HEK293T (cell line): ENCODE measurements around the gene CCDC92.

Experiments used
- CTCF ChIA-PET: fragments of 350-600 bp; formaldehyde crosslinking; extraction: SDS; loops from one replicate; lab custom pipeline; 2021; ENCODE audit warnings: antibody characterized with exemption, inconsistent platforms; lab: Yijun Ruan, JAX
- POLR2A ChIA-PET: fragments of 350-600 bp; formaldehyde crosslinking; extraction: SDS; loops from one replicate; lab custom pipeline; 2020; ENCODE audit warnings: antibody characterized with exemption, inconsistent platforms; lab: Yijun Ruan, JAX
- DNase-seq: peaks from one replicate; pipeline ENCODE4 v3.0.0; 2012; ENCODE audit warnings: mixed read lengths; ENCODE audit errors: extremely low spot score
- ARNT ChIP-seq: fragments of 450-650 bp; IDR thresholded peaks from 2 replicates; pipeline ENCODE4 v1.6.1; 2017; ENCODE audit warnings: mild to moderate bottlenecking
- BHLHE40 ChIP-seq: fragments of 450-650 bp; IDR thresholded peaks from 2 replicates; pipeline ENCODE4 v1.6.1; 2016; ENCODE audit warnings: mild to moderate bottlenecking, moderate library complexity, borderline replicate concordance
- CTBP1 ChIP-seq: fragments of 450-650 bp; IDR thresholded peaks from 2 replicates; pipeline ENCODE4 v1.6.1; 2016; ENCODE audit warnings: borderline replicate concordance
- ELF4 ChIP-seq: fragments of 450-650 bp; IDR thresholded peaks from 2 replicates; pipeline ENCODE4 v1.6.1; 2017; ENCODE audit warnings: antibody characterized with exemption
- FOXA1 ChIP-seq: fragments of 450-650 bp; IDR thresholded peaks from 2 replicates; pipeline ENCODE4 v1.6.1; 2016; ENCODE audit warnings: mild to moderate bottlenecking
- FOXK2 ChIP-seq: fragments of 450-650 bp; IDR thresholded peaks from 2 replicates; pipeline ENCODE4 v1.6.1; 2016; ENCODE audit warnings: mild to moderate bottlenecking
- FOXM1 ChIP-seq: fragments of 450-650 bp; IDR thresholded peaks from 2 replicates; pipeline ENCODE4 v1.6.1; 2017; ENCODE audit warnings: mild to moderate bottlenecking, borderline replicate concordance
- HDGF ChIP-seq: fragments of 450-650 bp; IDR thresholded peaks from 2 replicates; pipeline ENCODE4 v1.6.1; 2017; ENCODE audit warnings: antibody characterized with exemption, borderline replicate concordance
- L3MBTL2 ChIP-seq: fragments of 450-650 bp; conservative IDR thresholded peaks from 2 replicates; pipeline ENCODE4 v1.6.1; 2016; ENCODE audit warnings: mild to moderate bottlenecking
- LEF1 ChIP-seq: fragments of 450-650 bp; IDR thresholded peaks from 2 replicates; pipeline ENCODE4 v1.6.1; 2017; ENCODE audit warnings: mild to moderate bottlenecking, borderline replicate concordance
- NFRKB ChIP-seq: fragments of 450-650 bp; IDR thresholded peaks from 2 replicates; pipeline ENCODE4 v1.6.1; 2016; ENCODE audit warnings: mild to moderate bottlenecking, moderate library complexity
- PKNOX1 ChIP-seq: fragments of 450-650 bp; IDR thresholded peaks from 2 replicates; pipeline ENCODE4 v1.6.1; 2016
- SP1 ChIP-seq: fragments of 450-650 bp; IDR thresholded peaks from 2 replicates; pipeline ENCODE4 v1.6.1; 2017
- SUZ12 ChIP-seq: fragments of 450-650 bp; IDR thresholded peaks from 2 replicates; pipeline ENCODE4 v1.6.1; 2016; ENCODE audit warnings: mild to moderate bottlenecking
- TARDBP ChIP-seq: fragments of 450-650 bp; IDR thresholded peaks from 2 replicates; pipeline ENCODE4 v1.6.1; 2016
- ZNF384 ChIP-seq: fragments of 450-650 bp; IDR thresholded peaks from 2 replicates; pipeline ENCODE4 v1.6.1; 2016

Gene CCDC92

GRCh38 chr12:123900871-123901376 is 71.7 kb downstream of the CCDC92 start:
- DNase-seq = no peak
- ChIA-PET POLR2A (no interaction called here), CTCF (no interaction called here)
- TF ChIP-seq PKNOX1 = no peak
- no peak for TF ChIP-seq HDGF
- TF ChIP-seq FOXK2 = no peak
- TF ChIP-seq CTBP1 = no peak
- TF ChIP-seq NFRKB = no peak
- TF ChIP-seq ARNT = no peak
- TF ChIP-seq FOXA1 = no peak
- no peak for TF ChIP-seq SUZ12
- no peak for TF ChIP-seq ZNF384
- no peak for TF ChIP-seq ELF4

GRCh38 chr12:123899368-123899767 is 73.3 kb downstream of the CCDC92 start:
- CTCF ChIA-PET = no interaction called here
- POLR2A ChIA-PET = no interaction called here
- no peak for DNase-seq
- TF ChIP-seq TARDBP = no peak
- no peak for TF ChIP-seq FOXA1
- TF ChIP-seq L3MBTL2 = no peak
- no peak for TF ChIP-seq SP1
- no peak for TF ChIP-seq ELF4
- no peak for TF ChIP-seq HDGF
- no peak for TF ChIP-seq PKNOX1
- no peak for TF ChIP-seq ARNT
- TF ChIP-seq NFRKB = no peak
- TF ChIP-seq LEF1 = no peak

GRCh38 chr12:123898673-123899072 is 74.0 kb downstream of the CCDC92 start:
- TF ChIP-seq FOXK2 (no peak), L3MBTL2 (no peak), HDGF (no peak), PKNOX1 (no peak), LEF1 (no peak), CTBP1 (no peak), ELF4 (no peak), TARDBP (no peak), NFRKB (no peak)
- no peak for DNase-seq
- POLR2A ChIA-PET = no interaction called here
- CTCF ChIA-PET = no interaction called here

- ChIA-PET POLR2A (no interaction called here), CTCF (no interaction called here)
- no peak for TF ChIP-seq SUZ12
- TF ChIP-seq BHLHE40 = no peak
- no peak for TF ChIP-seq TARDBP
- no peak for TF ChIP-seq L3MBTL2
- no peak for TF ChIP-seq LEF1
- TF ChIP-seq CTBP1 = no peak
- TF ChIP-seq PKNOX1 = no peak
- TF ChIP-seq ZNF384 = no peak
- no peak for TF ChIP-seq HDGF
- TF ChIP-seq FOXK2 = no peak
- TF ChIP-seq SP1 = no peak
- no peak for TF ChIP-seq FOXA1
- TF ChIP-seq ARNT = no peak
- TF ChIP-seq NFRKB = no peak
- TF ChIP-seq ELF4 = no peak
- TF ChIP-seq FOXM1 = no peak
- DNase-seq = no peak
Measured at GRCh38 chr12:123897221-123897620, 75.4 kb downstream of the CCDC92 start.

GRCh38 chr12:123896767-123897166 is 75.9 kb downstream of the CCDC92 start:
- POLR2A ChIA-PET = no interaction called here
- CTCF ChIA-PET = no interaction called here
- TF ChIP-seq ZNF384 = no peak
- no peak for TF ChIP-seq NFRKB
- TF ChIP-seq SP1 = no peak
- no peak for TF ChIP-seq L3MBTL2
- TF ChIP-seq FOXA1 = no peak
- TF ChIP-seq BHLHE40 = no peak
- TF ChIP-seq FOXK2 = no peak
- no peak for TF ChIP-seq ELF4
- TF ChIP-seq SUZ12 = no peak
- no peak for TF ChIP-seq CTBP1
- TF ChIP-seq ARNT = no peak
- no peak for TF ChIP-seq LEF1
- TF ChIP-seq HDGF = no peak
- TF ChIP-seq TARDBP = no peak
- TF ChIP-seq FOXM1 = no peak
- no peak for TF ChIP-seq PKNOX1
- no peak for DNase-seq

- DNase-seq = no peak
- CTCF ChIA-PET = no interaction called here
- TF ChIP-seq FOXK2 (no peak), ZNF384 (no peak), PKNOX1 (no peak), TARDBP (no peak), BHLHE40 (no peak), ELF4 (no peak), NFRKB (no peak), SUZ12 (no peak), CTBP1 (no peak), ARNT (no peak), FOXM1 (no peak), SP1 (no peak), FOXA1 (no peak), L3MBTL2 (no peak), LEF1 (no peak), HDGF (no peak)
- POLR2A ChIA-PET = no interaction called here
Measured at GRCh38 chr12:123895451-123895850, 77.2 kb downstream of the CCDC92 start.
